Measurements from ENCODE around the gene PLA2G10.
"Not testable (repeated sequence)": the region's sequence is repeated elsewhere in the genome, so short reads cannot be mapped to it uniquely, and the experiment has no call there.

DNA sequence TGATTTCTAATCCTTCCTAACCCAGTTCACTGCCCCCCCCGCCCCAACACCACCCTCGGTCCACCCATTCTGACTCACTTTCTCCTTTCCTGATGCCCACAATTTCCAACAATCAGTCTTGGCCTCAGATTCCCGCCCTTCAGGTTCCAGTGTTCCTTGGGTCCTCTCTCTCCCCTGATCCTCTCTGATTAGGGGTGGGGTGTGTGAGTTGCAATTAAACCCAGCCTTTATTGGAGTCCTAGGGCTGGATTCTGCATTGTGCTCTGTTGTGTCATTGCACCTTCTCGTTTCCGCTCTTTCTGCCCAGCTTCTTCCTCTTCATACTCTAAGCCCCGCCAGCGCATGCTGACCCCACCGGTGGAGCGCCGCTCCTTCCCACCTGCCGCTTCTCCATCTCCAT, 47.7 kb upstream of the PLA2G10 start:
- TF ChIP-seq, protein P1, sequence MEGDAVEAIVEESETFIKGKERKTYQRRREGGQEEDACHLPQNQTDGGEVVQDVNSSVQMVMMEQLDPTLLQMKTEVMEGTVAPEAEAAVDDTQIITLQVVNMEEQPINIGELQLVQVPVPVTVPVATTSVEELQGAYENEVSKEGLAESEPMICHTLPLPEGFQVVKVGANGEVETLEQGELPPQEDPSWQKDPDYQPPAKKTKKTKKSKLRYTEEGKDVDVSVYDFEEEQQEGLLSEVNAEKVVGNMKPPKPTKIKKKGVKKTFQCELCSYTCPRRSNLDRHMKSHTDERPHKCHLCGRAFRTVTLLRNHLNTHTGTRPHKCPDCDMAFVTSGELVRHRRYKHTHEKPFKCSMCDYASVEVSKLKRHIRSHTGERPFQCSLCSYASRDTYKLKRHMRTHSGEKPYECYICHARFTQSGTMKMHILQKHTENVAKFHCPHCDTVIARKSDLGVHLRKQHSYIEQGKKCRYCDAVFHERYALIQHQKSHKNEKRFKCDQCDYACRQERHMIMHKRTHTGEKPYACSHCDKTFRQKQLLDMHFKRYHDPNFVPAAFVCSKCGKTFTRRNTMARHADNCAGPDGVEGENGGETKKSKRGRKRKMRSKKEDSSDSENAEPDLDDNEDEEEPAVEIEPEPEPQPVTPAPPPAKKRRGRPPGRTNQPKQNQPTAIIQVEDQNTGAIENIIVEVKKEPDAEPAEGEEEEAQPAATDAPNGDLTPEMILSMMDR (IDR thresholded peaks at IDR 0.05; ENCODE audit: insufficient read depth, low read length) = not testable (repeated sequence)
- TF ChIP-seq POLR2AphosphoS5, GABPA (IDR thresholded peaks at IDR 0.05; ENCODE audit: low read depth): not testable (repeated sequence)
- TF ChIP-seq, protein P2, sequence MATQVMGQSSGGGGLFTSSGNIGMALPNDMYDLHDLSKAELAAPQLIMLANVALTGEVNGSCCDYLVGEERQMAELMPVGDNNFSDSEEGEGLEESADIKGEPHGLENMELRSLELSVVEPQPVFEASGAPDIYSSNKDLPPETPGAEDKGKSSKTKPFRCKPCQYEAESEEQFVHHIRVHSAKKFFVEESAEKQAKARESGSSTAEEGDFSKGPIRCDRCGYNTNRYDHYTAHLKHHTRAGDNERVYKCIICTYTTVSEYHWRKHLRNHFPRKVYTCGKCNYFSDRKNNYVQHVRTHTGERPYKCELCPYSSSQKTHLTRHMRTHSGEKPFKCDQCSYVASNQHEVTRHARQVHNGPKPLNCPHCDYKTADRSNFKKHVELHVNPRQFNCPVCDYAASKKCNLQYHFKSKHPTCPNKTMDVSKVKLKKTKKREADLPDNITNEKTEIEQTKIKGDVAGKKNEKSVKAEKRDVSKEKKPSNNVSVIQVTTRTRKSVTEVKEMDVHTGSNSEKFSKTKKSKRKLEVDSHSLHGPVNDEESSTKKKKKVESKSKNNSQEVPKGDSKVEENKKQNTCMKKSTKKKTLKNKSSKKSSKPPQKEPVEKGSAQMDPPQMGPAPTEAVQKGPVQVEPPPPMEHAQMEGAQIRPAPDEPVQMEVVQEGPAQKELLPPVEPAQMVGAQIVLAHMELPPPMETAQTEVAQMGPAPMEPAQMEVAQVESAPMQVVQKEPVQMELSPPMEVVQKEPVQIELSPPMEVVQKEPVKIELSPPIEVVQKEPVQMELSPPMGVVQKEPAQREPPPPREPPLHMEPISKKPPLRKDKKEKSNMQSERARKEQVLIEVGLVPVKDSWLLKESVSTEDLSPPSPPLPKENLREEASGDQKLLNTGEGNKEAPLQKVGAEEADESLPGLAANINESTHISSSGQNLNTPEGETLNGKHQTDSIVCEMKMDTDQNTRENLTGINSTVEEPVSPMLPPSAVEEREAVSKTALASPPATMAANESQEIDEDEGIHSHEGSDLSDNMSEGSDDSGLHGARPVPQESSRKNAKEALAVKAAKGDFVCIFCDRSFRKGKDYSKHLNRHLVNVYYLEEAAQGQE (IDR thresholded peaks at IDR 0.05; ENCODE audit: insufficient replicate concordance, low read depth) = not testable (repeated sequence)

Data from HL-60 (cell line).